ENCODE measurements around the gene NDUFB11. TPM values are rescaled to one million over a fixed set of nuclear protein-coding genes. Genes with fewer than 3 reads are reported as not detected.

The NDUFB11 gene
- total RNA-seq, 5 donors from 2014 or later (not counting 1 experiment from before 2014, with no cell fraction given) = 52.9 to 64.1 (median 57.8) TPM

- Mint-ChIP-seq H3K27me3 (peaks cover 0 to 12% of the 10 kb centered on the region in 2 donors), H3K4me3 (no peak overlapping the region), H3K9me3 (no peaks in the 10 kb centered on the region), H3K27ac (no peak overlapping the region), H3K36me3 (no peaks in the 10 kb centered on the region), H3K4me1 (no peaks in the 10 kb centered on the region)
- Histone ChIP-seq H3K4me3 (ENCODE audit: control insufficient read depth in 1 of 2, extremely low read depth in 1 of 2, low read length in 1 of 2) (no peak overlapping the region), H3K27me3 (replicated peaks in 1 of 2; ENCODE audit: control insufficient read depth in 2 of 2, extremely low read depth in 1 of 2, insufficient read depth in 2 of 2, low read length in 1 of 2) (peaks cover 0 to 3% of the 10 kb centered on the region in 2 experiments), H3K9me3 (no peaks in the 10 kb centered on the region), H3K27ac (ENCODE audit: low read length) (no peak overlapping the region), H3K4me1 (ENCODE audit: control insufficient read depth in 1 of 2, extremely low read depth in 1 of 2, insufficient read depth in 2 of 2, low read length in 2 of 2) (no peaks in the 10 kb centered on the region), H3K36me3 (ENCODE audit: control insufficient read depth in 2 of 2, extremely low read depth in 1 of 2, insufficient read depth in 1 of 2, low read length in 1 of 2) (no peaks in the 10 kb centered on the region)
- POLR2A ChIA-PET = interaction anchor here in 1 of 2 donors (0.6 kb wide), 1 partner anchor 596 kb away, joined by 3 read pairs; no protein-coding TSS in a partner anchor
- CTCF ChIA-PET = no interaction called here
- ATAC-seq (replicated peaks in 1 of 4) = no peak
- DNase-seq = no peak
- no CpG with 5 or more reads among the region's 4 CpGs for WGBS (ENCODE audit: insufficient coverage)
These were observed 47.5 kb downstream of the NDUFB11 start for GRCh38 chrX:47097018-47097417.

DNA sequence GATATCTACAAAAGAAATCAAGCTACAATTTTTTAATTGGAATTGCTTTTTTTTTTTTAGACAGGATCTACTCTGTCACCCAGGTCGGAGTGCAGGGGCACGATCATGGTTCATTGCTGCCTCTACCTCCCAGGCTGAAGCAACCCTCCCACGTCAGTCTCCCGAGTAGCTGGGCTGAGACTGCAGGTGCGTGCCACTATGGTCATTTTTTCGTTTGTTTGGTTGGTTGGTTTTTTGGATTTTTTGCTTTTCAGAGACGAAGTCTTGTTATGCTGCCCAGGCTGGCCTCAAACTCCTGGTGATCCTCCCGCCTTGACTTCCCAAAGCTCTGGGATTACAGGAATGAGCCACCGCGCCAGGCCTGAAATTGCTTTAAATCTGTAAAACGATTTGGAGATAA lies 50.6 kb downstream of the NDUFB11 start:
- ChIA-PET POLR2A (interaction anchor here in 1 of 2 donors (0.6 kb wide), 1 partner anchor 59 kb away, joined by 4 read pairs; no protein-coding TSS in a partner anchor), CTCF (interaction anchor here in 1 of 2 donors (0.6 kb wide), 1 partner anchor 11 kb away, joined by 3 read pairs; no protein-coding TSS in a partner anchor)
- DNase-seq = no peak
- Mint-ChIP-seq H3K4me1 (peaks cover 8 to 13% (median 12%) of the 10 kb centered on the region in 3 donors), H3K9me3 (no peaks in the 10 kb centered on the region), H3K27ac (no peak overlapping the region), H3K27me3 (peaks cover 0 to 3% of the 10 kb centered on the region in 2 donors), H3K4me3 (no peak overlapping the region), H3K36me3 (no peaks in the 10 kb centered on the region)
- Histone ChIP-seq H3K27me3 (replicated peaks in 1 of 2; ENCODE audit: control insufficient read depth in 2 of 2, extremely low read depth in 1 of 2, insufficient read depth in 2 of 2, low read length in 1 of 2) (no peaks in the 10 kb centered on the region), H3K4me1 (ENCODE audit: control insufficient read depth in 1 of 2, extremely low read depth in 1 of 2, insufficient read depth in 2 of 2, low read length in 2 of 2) (no peaks in the 10 kb centered on the region), H3K36me3 (ENCODE audit: control insufficient read depth in 2 of 2, extremely low read depth in 1 of 2, insufficient read depth in 1 of 2, low read length in 1 of 2) (no peaks in the 10 kb centered on the region), H3K27ac (ENCODE audit: low read length) (no peak overlapping the region), H3K9me3 (no peaks in the 10 kb centered on the region), H3K4me3 (ENCODE audit: control insufficient read depth in 1 of 2, extremely low read depth in 1 of 2, low read length in 1 of 2) (no peak overlapping the region)
- no peak for ATAC-seq (replicated peaks in 1 of 4)
- WGBS (ENCODE audit: insufficient coverage) = 94% methylated on average over 3 of the region's 11 CpGs

DNA sequence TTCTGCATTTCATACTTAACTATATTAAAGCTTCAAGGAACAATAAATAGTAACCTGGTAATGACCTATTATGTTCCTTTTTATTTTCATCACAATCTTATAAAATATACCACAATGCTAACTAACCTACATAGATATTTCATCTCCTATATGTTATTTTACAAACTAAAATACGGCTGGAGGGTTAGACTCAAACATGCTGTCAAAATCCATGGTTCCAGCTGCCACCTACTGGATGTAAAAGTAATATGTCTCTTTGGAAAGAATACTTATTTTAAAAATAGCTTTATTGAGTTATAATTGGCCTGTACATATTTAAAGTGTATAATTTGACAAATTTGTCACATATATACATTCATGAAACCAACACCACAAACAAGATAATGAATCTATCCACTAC lies 51.3 kb downstream of the NDUFB11 start:
- no peak overlapping the region for H3K27ac Mint-ChIP-seq
- CTCF ChIA-PET = interaction anchor here (0.6 kb wide), 2 partner anchors 10 to 321 kb away, joined by 3 read pairs; no protein-coding TSS in a partner anchor
- Histone ChIP-seq H3K4me1 (ENCODE audit: control insufficient read depth in 1 of 2, extremely low read depth in 1 of 2, insufficient read depth in 2 of 2, low read length in 2 of 2) (no peaks in the 10 kb centered on the region), H3K9me3 (no peaks in the 10 kb centered on the region), H3K4me3 (ENCODE audit: control insufficient read depth in 1 of 2, extremely low read depth in 1 of 2, low read length in 1 of 2) (no peak overlapping the region), H3K27ac (ENCODE audit: low read length) (no peak overlapping the region), H3K36me3 (ENCODE audit: control insufficient read depth in 2 of 2, extremely low read depth in 1 of 2, insufficient read depth in 1 of 2, low read length in 1 of 2) (no peaks in the 10 kb centered on the region), H3K27me3 (replicated peaks in 1 of 2; ENCODE audit: control insufficient read depth in 2 of 2, extremely low read depth in 1 of 2, insufficient read depth in 2 of 2, low read length in 1 of 2) (no peaks in the 10 kb centered on the region)
- ATAC-seq (replicated peaks in 1 of 4) = no peak
- peaks cover 0 to 3% of the 10 kb centered on the region in 2 donors for H3K27me3 Mint-ChIP-seq
- no peak overlapping the region for H3K4me3 Mint-ChIP-seq
- DNase-seq = peak in 2 of 35 experiments; percentile 1 to 35
- POLR2A ChIA-PET = interaction anchor here (0.6 kb wide), 2 partner anchors 59 to 628 kb away, joined by 3 to 4 read pairs; no protein-coding TSS in a partner anchor
- H3K36me3 Mint-ChIP-seq = no peaks in the 10 kb centered on the region
- WGBS (ENCODE audit: insufficient coverage) = no CpG with 5 or more reads among the region's 1 CpG
- H3K9me3 Mint-ChIP-seq = no peaks in the 10 kb centered on the region
- H3K4me1 Mint-ChIP-seq = peaks cover 8 to 13% (median 12%) of the 10 kb centered on the region in 3 donors

Other genes starting within 250 kb of the NDUFB11 start
- 1 to 10 TPM in 3 of 5 donors, under 1 TPM in 2; 0.21 to 1.3 (median 1.0) TPM for gene JADE3, start 232.3 kb downstream of the NDUFB11 start, total RNA-seq
- under 1 TPM in 1 of 5 donors, not detected in 4; 0.32 TPM for gene RGN, start 66.3 kb downstream of the NDUFB11 start, total RNA-seq
- 10 to 100 TPM; 37.3 to 60.3 (median 55.8) TPM for gene RBM10, start 519 bp upstream of the NDUFB11 start, total RNA-seq
- 100 to 1,000 TPM; 116 to 177 (median 149) TPM for gene UBA1, start 49.1 kb upstream of the NDUFB11 start, total RNA-seq
- gene CDK16, start 74.0 kb upstream of the NDUFB11 start, total RNA-seq = 100 to 1,000 TPM in 2 of 5 donors, 10 to 100 TPM in 3; 54.7 to 139 (median 60.4) TPM
- 100 to 1,000 TPM in 1 of 5 donors, 10 to 100 TPM in 4; 72.3 to 122 (median 85.5) TPM for gene USP11, start 88.3 kb upstream of the NDUFB11 start, total RNA-seq
- gene ZNF157, start 225.9 kb upstream of the NDUFB11 start, total RNA-seq = 1 to 10 TPM in 2 of 5 donors, under 1 TPM in 3; 0.72 to 1.2 (median 0.95) TPM